ENCODE results near the gene FOXK2. TPM values are rescaled to one million over a fixed set of nuclear protein-coding genes. Genes with fewer than 3 reads are reported as not detected.
"Not testable (repeated sequence)": the region's sequence is repeated elsewhere in the genome, so short reads cannot be mapped to it uniquely, and the experiment has no call there.

The FOXK2 gene
- total RNA-seq, 1 donor from 2014 or later: 27.7 TPM

DNA sequence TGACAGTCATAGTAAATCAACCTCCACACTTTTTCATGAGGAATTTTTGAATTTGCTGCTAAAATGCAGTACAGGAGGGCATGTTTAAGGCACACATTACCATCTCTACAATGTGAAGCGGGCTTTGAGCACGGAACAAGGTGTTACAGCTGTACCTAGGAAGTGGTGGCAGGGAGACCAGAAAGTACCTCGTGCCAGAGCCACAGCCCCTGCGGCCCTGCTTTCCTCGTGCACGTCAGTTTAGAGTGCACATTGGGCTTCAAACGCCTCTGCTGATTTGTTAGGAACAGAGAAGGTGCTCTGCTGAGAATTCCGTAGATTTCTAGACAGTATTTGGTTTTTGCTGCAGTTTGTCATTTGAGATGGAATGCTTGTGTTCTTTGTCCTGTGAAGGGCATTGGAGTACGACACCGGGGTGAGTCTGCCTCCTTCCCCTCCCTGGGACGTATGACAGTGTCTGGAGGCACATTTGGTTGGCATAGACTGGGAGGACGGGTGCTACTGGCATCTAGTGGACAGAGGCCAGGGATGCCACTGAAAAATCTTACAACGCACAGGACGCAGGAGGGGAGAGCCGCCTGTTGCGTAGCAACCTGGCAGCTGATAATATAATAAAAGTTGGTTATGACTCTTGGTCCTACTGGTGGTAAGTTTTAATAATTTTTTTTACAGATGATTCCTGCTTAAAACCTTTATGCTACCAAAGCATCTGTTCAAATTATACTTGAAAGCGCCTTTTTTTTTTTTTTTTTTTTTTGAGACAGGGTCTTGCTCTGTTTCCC lies 9.1 kb downstream of the FOXK2 start:
- Histone ChIP-seq H3K9ac (ENCODE audit: low read depth in 1 of 3, low read length in 3 of 3) (peak overlapping the region; percentile 6 to 74 (median 35)), H3K4me1 (ENCODE audit: control insufficient read depth in 3 of 3, insufficient read depth in 3 of 3, low read length in 3 of 3) (peaks cover 59 to 70% (median 66%) of the 10 kb centered on the region in 3 donors)

DNA sequence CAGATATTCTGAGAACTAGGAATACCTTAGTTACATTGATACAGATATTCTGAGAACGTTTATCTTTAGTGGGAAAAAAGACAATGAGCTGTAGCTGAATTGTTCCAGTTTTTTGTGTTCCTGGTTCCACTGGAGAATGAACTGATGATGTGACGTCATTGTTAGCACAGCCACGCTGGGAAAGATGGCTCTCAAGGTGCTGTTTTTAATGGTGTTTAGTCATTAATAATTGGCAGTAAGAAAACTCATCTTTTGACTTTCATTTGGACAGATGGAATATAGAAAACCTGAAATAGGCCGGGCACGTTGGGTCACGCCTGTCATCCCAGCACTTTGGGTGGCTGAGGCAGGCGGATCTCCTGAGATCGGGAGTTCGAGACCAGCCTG lies 10.4 kb downstream of the FOXK2 start:
- Histone ChIP-seq H3K9ac (ENCODE audit: low read depth in 1 of 3, low read length in 3 of 3) (peak overlapping the region in 1 of 3 donors; percentile 33), H3K27me3 (ENCODE audit: control insufficient read depth in 3 of 3, insufficient read depth in 3 of 3, low read length in 3 of 3) (no peaks in the 10 kb centered on the region), H3K4me1 (ENCODE audit: control insufficient read depth in 3 of 3, insufficient read depth in 3 of 3, low read length in 3 of 3) (peaks cover 62 to 66% (median 62%) of the 10 kb centered on the region in 3 donors), H3K9me3 (ENCODE audit: control insufficient read depth in 3 of 3, low read length in 3 of 3) (no peaks in the 10 kb centered on the region), H3K36me3 (ENCODE audit: control insufficient read depth in 3 of 3, insufficient read depth in 3 of 3, low read length in 3 of 3) (no peaks in the 10 kb centered on the region), H3K27ac (ENCODE audit: low read depth, low read length) (peak overlapping the region; percentile 32), H3K4me3 (ENCODE audit: low read length in 3 of 3) (no peak overlapping the region)

More for the DNA sequence above, 9.1 kb downstream of the FOXK2 start:
- Histone ChIP-seq H3K36me3 (ENCODE audit: control insufficient read depth in 3 of 3, insufficient read depth in 3 of 3, low read length in 3 of 3) (no peaks in the 10 kb centered on the region), H3K27ac (ENCODE audit: low read depth, low read length) (peak overlapping the region; percentile 71), H3K4me3 (ENCODE audit: low read length in 3 of 3) (peak overlapping the region in 2 of 3 donors; percentile 35 to 49), H3K9me3 (ENCODE audit: control insufficient read depth in 3 of 3, low read length in 3 of 3) (no peaks in the 10 kb centered on the region), H3K27me3 (ENCODE audit: control insufficient read depth in 3 of 3, insufficient read depth in 3 of 3, low read length in 3 of 3) (no peaks in the 10 kb centered on the region)

DNA sequence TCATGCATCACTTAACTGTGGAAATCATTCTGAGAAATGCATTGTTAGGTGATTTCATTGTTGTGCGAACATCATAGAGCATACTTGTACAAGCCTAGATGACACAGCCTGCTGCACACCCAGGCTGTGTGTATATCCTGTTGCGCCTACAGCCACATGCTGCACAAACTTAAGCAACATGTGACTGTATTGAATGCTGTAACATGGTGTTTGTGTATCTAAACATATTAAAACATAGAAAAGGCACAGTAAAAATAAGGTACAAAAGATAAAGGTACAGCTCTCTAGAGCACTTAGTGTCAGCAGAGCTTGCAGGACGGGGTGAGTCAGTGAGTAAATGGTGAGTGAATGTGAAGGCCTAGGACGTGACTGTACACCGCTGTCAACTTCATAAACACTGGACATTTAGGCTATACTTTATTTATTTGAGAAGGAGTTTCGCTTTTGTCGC lies 11.9 kb downstream of the FOXK2 start:
- H3K36me3 ChIP-seq (ENCODE audit: control insufficient read depth in 3 of 3, insufficient read depth in 3 of 3, low read length in 3 of 3): no peaks in the 10 kb centered on the region
- no peaks in the 10 kb centered on the region for H3K27me3 ChIP-seq (ENCODE audit: control insufficient read depth in 3 of 3, insufficient read depth in 3 of 3, low read length in 3 of 3)
- H3K27ac ChIP-seq (ENCODE audit: low read depth, low read length): peak overlapping the region; percentile 36
- H3K9me3 ChIP-seq (ENCODE audit: control insufficient read depth in 3 of 3, low read length in 3 of 3): no peaks in the 10 kb centered on the region
- peaks cover 54 to 64% (median 59%) of the 10 kb centered on the region in 3 donors for H3K4me1 ChIP-seq (ENCODE audit: control insufficient read depth in 3 of 3, insufficient read depth in 3 of 3, low read length in 3 of 3)
- H3K9ac ChIP-seq (ENCODE audit: low read depth in 1 of 3, low read length in 3 of 3): no peak overlapping the region
- no peak overlapping the region for H3K4me3 ChIP-seq (ENCODE audit: low read length in 3 of 3)

DNA sequence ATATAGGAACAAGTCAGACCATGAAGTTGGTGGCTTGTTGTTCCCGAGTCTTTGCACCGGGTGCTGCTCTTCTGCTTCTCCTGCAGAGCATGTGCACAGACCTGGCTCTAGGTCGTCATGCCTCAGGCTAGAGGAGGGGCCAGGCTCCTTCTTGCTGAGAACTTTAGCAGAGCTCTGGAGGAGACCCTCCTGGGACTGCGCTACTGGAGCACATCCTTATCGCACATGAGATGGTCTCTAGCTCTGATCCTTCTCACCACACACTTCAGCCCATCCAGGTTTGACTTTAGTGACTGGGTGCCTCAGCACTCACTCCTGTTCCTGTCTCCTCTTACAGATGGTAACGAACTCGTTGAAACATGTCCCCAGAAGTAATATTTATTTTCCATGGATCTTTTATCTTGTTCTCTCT lies 14.9 kb downstream of the FOXK2 start:
- Histone ChIP-seq H3K4me1 (ENCODE audit: control insufficient read depth in 3 of 3, insufficient read depth in 3 of 3, low read length in 3 of 3) (peaks cover 50 to 59% (median 57%) of the 10 kb centered on the region in 3 donors), H3K27me3 (ENCODE audit: control insufficient read depth in 3 of 3, insufficient read depth in 3 of 3, low read length in 3 of 3) (no peaks in the 10 kb centered on the region), H3K27ac (ENCODE audit: low read depth, low read length) (peak overlapping the region; percentile 92), H3K36me3 (ENCODE audit: control insufficient read depth in 3 of 3, insufficient read depth in 3 of 3, low read length in 3 of 3) (no peaks in the 10 kb centered on the region), H3K4me3 (ENCODE audit: low read length in 3 of 3) (no peak overlapping the region), H3K9me3 (ENCODE audit: control insufficient read depth in 3 of 3, low read length in 3 of 3) (no peaks in the 10 kb centered on the region), H3K9ac (ENCODE audit: low read depth in 1 of 3, low read length in 3 of 3) (no peak overlapping the region)

DNA sequence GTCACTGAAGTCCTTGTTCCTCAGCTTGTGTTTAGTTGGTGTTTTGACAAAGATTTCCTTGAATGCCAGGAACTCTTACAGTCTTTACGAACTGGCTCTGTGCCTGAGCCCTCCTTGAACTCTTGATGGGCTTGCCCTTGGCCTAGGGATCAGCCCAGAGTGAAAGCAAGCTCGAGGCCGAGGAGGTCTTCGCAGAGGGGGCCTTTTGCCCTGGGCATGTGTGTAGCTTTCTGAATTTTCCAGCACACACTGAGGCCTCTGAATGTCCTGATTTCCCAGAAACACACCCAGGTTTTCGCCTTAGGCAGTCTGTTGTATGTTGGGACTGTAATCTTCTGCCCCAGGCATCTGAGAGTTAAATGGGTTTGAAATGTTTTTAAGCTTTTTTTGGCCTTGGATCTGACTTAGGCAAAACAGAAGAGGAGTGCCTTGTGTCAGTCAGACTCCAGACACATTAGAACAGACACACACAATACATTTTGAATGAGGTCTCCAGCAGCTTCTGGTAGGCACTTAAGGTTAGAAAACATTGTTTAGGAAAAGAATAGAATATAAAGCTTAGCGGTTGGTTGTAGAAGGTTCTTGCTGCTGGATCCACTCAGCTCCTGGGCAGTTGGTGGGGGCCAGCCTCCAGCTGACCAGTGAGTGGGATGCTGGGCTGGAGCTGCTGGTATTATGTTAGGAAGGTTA lies 17.1 kb downstream of the FOXK2 start:
- Histone ChIP-seq H3K4me3 (ENCODE audit: low read length in 3 of 3) (peak overlapping the region; percentile 41 to 56 (median 42)), H3K4me1 (ENCODE audit: control insufficient read depth in 3 of 3, insufficient read depth in 3 of 3, low read length in 3 of 3) (peaks cover 42 to 44% (median 42%) of the 10 kb centered on the region in 3 donors), H3K27ac (ENCODE audit: low read depth, low read length) (peak overlapping the region; percentile 92)

DNA sequence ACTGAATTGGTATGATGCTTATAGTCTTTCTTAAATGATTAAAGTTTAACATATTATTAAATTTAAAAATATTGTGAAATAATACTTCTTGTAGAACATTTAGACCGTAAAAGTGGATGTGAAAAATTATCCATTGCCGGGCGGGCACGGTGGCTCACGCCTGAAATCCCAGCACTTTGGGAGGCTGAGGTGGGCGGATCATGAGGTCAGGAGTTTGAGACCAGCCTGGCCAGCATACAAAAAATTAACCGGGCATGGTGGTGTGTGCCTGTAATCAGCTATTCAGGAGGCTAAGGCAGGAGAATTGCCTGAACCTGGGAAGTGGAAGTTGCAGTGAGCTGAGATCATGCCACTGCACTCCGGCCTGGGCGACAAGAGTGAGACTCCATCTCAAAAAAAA lies 17.7 kb downstream of the FOXK2 start:
- H3K9ac ChIP-seq (ENCODE audit: low read depth in 1 of 3, low read length in 3 of 3): peak overlapping the region in 1 of 3 donors; percentile 74

More for the DNA sequence above, 17.1 kb downstream of the FOXK2 start:
- Histone ChIP-seq H3K9ac (ENCODE audit: low read depth in 1 of 3, low read length in 3 of 3) (peak overlapping the region; percentile 52 to 74 (median 65)), H3K9me3 (ENCODE audit: control insufficient read depth in 3 of 3, low read length in 3 of 3) (no peaks in the 10 kb centered on the region), H3K27me3 (ENCODE audit: control insufficient read depth in 3 of 3, insufficient read depth in 3 of 3, low read length in 3 of 3) (no peaks in the 10 kb centered on the region), H3K36me3 (ENCODE audit: control insufficient read depth in 3 of 3, insufficient read depth in 3 of 3, low read length in 3 of 3) (no peaks in the 10 kb centered on the region)

DNA sequence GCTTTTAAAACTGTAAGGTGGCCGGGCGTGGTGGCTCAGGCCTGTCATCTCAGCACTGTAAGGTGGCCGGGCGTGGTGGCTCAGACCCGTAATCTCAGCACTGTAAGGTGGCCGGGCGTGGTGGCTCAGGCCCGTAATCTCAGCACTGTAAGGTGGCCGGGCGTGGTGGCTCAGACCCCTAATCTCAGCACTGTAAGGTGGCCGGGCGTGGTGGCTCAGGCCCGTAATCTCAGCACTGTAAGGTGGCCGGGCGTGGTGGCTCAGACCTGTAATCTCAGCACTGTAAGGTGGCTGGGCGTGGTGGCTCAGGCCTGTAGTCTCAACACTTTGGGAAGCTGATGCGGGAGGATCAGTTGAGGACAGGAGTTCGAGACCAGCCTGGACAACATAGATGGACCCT lies 19.5 kb downstream of the FOXK2 start:
- not testable (repeated sequence) for H3K9me3 ChIP-seq (ENCODE audit: control insufficient read depth in 3 of 3, low read length in 3 of 3); H3K36me3 ChIP-seq (ENCODE audit: control insufficient read depth in 3 of 3, insufficient read depth in 3 of 3, low read length in 3 of 3); H3K27me3 ChIP-seq (ENCODE audit: control insufficient read depth in 3 of 3, insufficient read depth in 3 of 3, low read length in 3 of 3); H3K4me3 ChIP-seq (ENCODE audit: low read length in 3 of 3); H3K27ac ChIP-seq (ENCODE audit: low read depth, low read length); H3K9ac ChIP-seq (ENCODE audit: low read depth in 1 of 3, low read length in 3 of 3)
- H3K4me1 ChIP-seq (ENCODE audit: control insufficient read depth in 3 of 3, insufficient read depth in 3 of 3, low read length in 3 of 3): peaks cover 40 to 54% (median 47%) of the 10 kb centered on the region in 3 donors

More for the DNA sequence above, 17.7 kb downstream of the FOXK2 start:
- H3K4me1 ChIP-seq (ENCODE audit: control insufficient read depth in 3 of 3, insufficient read depth in 3 of 3, low read length in 3 of 3): peaks cover 41 to 44% (median 41%) of the 10 kb centered on the region in 3 donors
- not testable (repeated sequence) for H3K9me3 ChIP-seq (ENCODE audit: control insufficient read depth in 3 of 3, low read length in 3 of 3); H3K27me3 ChIP-seq (ENCODE audit: control insufficient read depth in 3 of 3, insufficient read depth in 3 of 3, low read length in 3 of 3); H3K36me3 ChIP-seq (ENCODE audit: control insufficient read depth in 3 of 3, insufficient read depth in 3 of 3, low read length in 3 of 3); H3K4me3 ChIP-seq (ENCODE audit: low read length in 3 of 3)
- H3K27ac ChIP-seq (ENCODE audit: low read depth, low read length): peak overlapping the region; percentile 92

DNA sequence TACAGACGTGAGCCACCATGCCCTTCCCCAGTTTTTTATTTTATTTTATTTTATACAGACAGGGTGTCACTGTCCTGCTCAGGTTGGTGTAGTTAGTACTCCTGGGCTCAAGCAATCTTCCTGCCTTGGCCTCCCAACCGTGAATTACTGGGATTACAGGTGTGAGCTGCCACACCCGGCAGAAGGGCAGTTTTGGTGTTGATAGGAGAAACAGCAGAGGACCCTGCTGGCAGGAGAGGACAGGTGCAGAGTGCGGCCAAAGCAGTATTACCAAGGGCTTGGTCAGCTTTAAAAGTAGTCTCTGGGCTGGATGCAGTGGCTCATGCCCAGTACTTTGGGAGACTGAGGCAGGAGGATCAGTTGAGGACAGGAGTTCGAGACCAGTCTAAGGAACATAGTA lies 22.9 kb downstream of the FOXK2 start:
- H3K9me3 ChIP-seq (ENCODE audit: control insufficient read depth in 3 of 3, low read length in 3 of 3): no peaks in the 10 kb centered on the region
- no peak overlapping the region for H3K9ac ChIP-seq (ENCODE audit: low read depth in 1 of 3, low read length in 3 of 3)
- no peaks in the 10 kb centered on the region for H3K27me3 ChIP-seq (ENCODE audit: control insufficient read depth in 3 of 3, insufficient read depth in 3 of 3, low read length in 3 of 3)
- no peak overlapping the region for H3K4me3 ChIP-seq (ENCODE audit: low read length in 3 of 3)
- no peak overlapping the region for H3K27ac ChIP-seq (ENCODE audit: low read depth, low read length)
- H3K4me1 ChIP-seq (ENCODE audit: control insufficient read depth in 3 of 3, insufficient read depth in 3 of 3, low read length in 3 of 3): peaks cover 27 to 38% (median 37%) of the 10 kb centered on the region in 3 donors
- H3K36me3 ChIP-seq (ENCODE audit: control insufficient read depth in 3 of 3, insufficient read depth in 3 of 3, low read length in 3 of 3): no peaks in the 10 kb centered on the region

DNA sequence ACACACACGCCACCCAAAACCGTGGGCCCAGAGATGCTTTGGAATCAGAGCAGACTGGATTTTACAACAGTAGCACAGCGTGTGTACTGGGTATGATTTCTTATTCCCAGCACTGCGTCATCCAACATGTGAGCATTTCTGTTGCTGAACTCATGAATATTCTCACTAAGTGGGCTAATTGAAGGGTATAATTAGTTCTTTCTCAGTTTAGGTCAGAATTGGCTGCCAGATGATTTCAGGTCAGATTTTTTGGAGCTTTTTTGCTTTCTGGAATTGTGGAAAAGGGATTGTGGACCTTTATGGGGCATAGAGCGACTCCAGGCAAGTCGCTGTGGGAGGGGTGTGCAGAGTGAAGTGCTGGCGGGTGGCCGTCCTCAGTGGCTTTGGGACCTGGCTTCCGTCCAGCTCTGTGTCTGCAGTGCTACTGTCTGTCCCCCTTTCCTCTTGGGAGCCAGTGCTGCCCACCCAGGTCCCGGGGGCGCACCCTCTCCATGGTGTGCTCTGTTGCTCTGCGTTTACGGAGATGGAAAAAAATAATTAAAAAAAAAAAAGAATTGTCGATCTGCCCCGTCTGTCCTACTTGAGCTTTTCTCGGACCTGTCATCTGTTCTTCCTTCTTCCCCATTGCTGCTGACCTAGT lies 25.0 kb downstream of the FOXK2 start:
- peaks cover 23 to 34% (median 32%) of the 10 kb centered on the region in 3 donors for H3K4me1 ChIP-seq (ENCODE audit: control insufficient read depth in 3 of 3, insufficient read depth in 3 of 3, low read length in 3 of 3)
- peak overlapping the region in 1 of 3 donors; percentile 1 for H3K9ac ChIP-seq (ENCODE audit: low read depth in 1 of 3, low read length in 3 of 3)
- H3K27ac ChIP-seq (ENCODE audit: low read depth, low read length): no peak overlapping the region
- peak overlapping the region; percentile 24 to 48 (median 25) for H3K4me3 ChIP-seq (ENCODE audit: low read length in 3 of 3)
- no peaks in the 10 kb centered on the region for H3K9me3 ChIP-seq (ENCODE audit: control insufficient read depth in 3 of 3, low read length in 3 of 3)
- no peaks in the 10 kb centered on the region for H3K36me3 ChIP-seq (ENCODE audit: control insufficient read depth in 3 of 3, insufficient read depth in 3 of 3, low read length in 3 of 3)
- H3K27me3 ChIP-seq (ENCODE audit: control insufficient read depth in 3 of 3, insufficient read depth in 3 of 3, low read length in 3 of 3): no peaks in the 10 kb centered on the region

Data from skeletal muscle tissue (tissue), 4 donors.